Smooth muscle cell (in vitro differentiated cells): Measurements from ENCODE around the gene SPRR1A. TPM values are rescaled to one million over a fixed set of nuclear protein-coding genes. Genes with fewer than 3 reads are reported as not detected.

Experiments
- DNase-seq: peaks from one replicate; lab custom pipeline; 2025; ENCODE audit not compliant: unreplicated experiment; lab: John Stamatoyannopoulos, UW
- H2AFZ ChIP-seq: fragments of 200-600 bp; sonication (generic); 2 replicates; pipeline ENCODE4 v1.6.0; 2016; ENCODE audit warnings: antibody characterized with exemption, low read depth, mild to moderate bottlenecking
- H3F3A ChIP-seq: fragments of 200-600 bp; sonication (generic); 2 replicates; pipeline ENCODE4 v1.6.0; 2017; ENCODE audit warnings: antibody characterized with exemption, low read depth
- H3K27ac ChIP-seq: fragments of 200-600 bp; sonication (generic); 2 replicates; pipeline ENCODE4 v1.5.1; 2016; ENCODE audit warnings: low read depth, mild to moderate bottlenecking
- H3K27me3 ChIP-seq: fragments of 200-600 bp; sonication (generic); 2 replicates; pipeline ENCODE4 v1.6.1; 2016; ENCODE audit warnings: low read depth, mild to moderate bottlenecking
- H3K36me3 ChIP-seq: fragments of 200-600 bp; sonication (generic); 2 replicates; pipeline ENCODE4 v1.5.1; 2016; ENCODE audit warnings: low read depth
- H3K4me1 ChIP-seq: fragments of 200-600 bp; sonication (generic); 2 replicates; pipeline ENCODE4 v1.5.1; 2016; ENCODE audit warnings: low read depth
- H3K4me2 ChIP-seq: fragments of 200-600 bp; sonication (generic); 2 replicates; pipeline ENCODE4 v1.6.0; 2016; ENCODE audit warnings: mild to moderate bottlenecking
- H3K4me3 ChIP-seq: fragments of 200-600 bp; sonication (generic); 2 replicates; pipeline ENCODE4 v1.5.1; 2016; ENCODE audit warnings: mild to moderate bottlenecking
- H3K79me2 ChIP-seq: fragments of 200-600 bp; sonication (generic); 2 replicates; pipeline ENCODE4 v1.6.0; 2016; ENCODE audit warnings: low read depth, mild to moderate bottlenecking
- H3K9ac ChIP-seq: fragments of 200-600 bp; sonication (generic); 2 replicates; pipeline ENCODE4 v1.6.0; 2016; ENCODE audit warnings: low read depth
- H3K9me3 ChIP-seq: fragments of 200-600 bp; sonication (generic); replicated peaks from 2 replicates; pipeline ENCODE4 v1.5.1; 2016; ENCODE audit warnings: low read depth
- H4K20me1 ChIP-seq: fragments of 200-600 bp; sonication (generic); 2 replicates; pipeline ENCODE4 v1.6.0; 2016; ENCODE audit warnings: low read depth
- WGBS: methylation state at CpG from one replicate; pipeline ENCODE4 v1.1.7; 2016; ENCODE audit warnings: low lambda C conversion rate; 5-methylcytosine and 5-hydroxymethylcytosine counted together
- polyA plus RNA-seq: library from polyadenylated mRNA; unstranded; fragments of >200 nt; fragmentation: Nextera tagmentation; extraction: Ambion mirVana; gene quantifications from 2 replicates; pipeline ENCODE4 v1.2.1, GENCODE V29; 2016
- total RNA-seq: library from RNA; depleted of rRNA; stranded (reverse); fragments of >200 nt; gene quantifications from 2 replicates; pipeline ENCODE4 v1.2.3, GENCODE V29; 2014
- TF ChIP-seq, protein P1 (sequence below): fragments of 200-600 bp; sonication (generic); IDR thresholded peaks from 2 replicates; pipeline ENCODE4 v1.5.1; 2017; ENCODE audit warnings: borderline replicate concordance, mild to moderate bottlenecking, antibody characterized with exemption; ENCODE audit not compliant: insufficient read depth, poor library complexity, severe bottlenecking

Gene SPRR1A
- total and polyA plus RNA-seq, 2 experiments from 2014 or later: 18.0 TPM; not detected in 1

DNA sequence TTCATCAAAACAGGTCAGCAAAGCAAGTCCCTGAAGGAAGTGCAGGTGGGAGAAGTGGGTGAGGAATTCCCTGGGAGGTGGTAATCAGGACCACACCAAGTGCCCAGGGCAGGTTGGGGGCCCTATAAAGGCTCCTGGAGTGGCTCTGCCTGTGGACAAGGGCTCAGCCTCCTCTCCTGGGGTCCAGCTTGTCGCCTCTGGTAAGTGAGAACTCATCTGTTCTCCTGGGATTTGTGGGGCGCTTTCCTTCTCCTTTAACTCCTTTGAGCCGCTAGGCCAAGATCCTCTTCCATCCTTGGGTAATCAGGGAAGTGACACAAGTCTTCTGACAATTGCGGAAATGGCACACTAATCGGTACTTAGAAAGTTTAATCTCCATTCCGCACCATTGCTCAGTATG is 13.4 kb upstream of the SPRR1A start, which contains the start of gene SPRR4:
SPRR4 (plus strand) TSS at position 154 of the 400 bp plus-strand sequence. CDS start 1,243 bp downstream, outside the sequence.
- no peaks in the 10 kb centered on the region for H3K27me3 ChIP-seq
- no peak for DNase-seq

DNA sequence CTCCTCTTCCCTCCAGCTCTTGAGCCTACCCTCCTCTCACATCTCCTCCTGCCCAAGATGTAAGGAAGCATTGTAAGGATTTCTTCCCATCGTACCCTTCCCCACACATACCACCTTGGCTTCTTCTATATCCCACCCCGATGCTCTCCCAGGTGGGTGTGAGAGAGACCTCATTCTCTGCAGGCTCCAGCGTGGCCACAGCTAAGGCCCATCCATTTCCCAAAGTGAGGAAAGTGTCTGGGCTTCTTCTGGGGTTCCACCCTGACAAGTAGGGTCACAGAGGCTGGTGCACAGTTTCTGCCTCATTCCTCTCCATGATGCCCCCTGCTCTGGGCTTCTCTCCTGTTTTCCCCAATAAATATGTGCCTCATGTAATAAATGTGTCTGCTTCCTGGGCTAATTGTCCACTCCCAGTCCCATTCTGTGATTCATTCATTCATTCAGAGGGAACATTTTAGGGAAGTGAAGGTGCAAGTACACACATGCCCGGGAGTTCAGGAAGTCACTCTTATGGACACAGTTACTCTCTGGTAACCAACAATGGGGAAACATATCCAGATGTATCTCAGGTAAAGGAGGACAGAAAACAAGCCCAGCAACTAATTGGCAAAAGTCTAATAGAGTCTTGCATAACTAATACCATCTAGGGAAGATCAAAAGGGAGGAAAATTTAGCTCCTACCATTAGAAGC is 11.5 kb upstream of the SPRR1A start:
- WGBS: 60% methylated on average over 4 of the region's 4 CpGs
- no peaks in the 10 kb centered on the region for H3K9me3 ChIP-seq
- H3K9ac ChIP-seq: no peak overlapping the region
- no peak overlapping the region for H3K4me2 ChIP-seq
- no peak overlapping the region for H2AFZ ChIP-seq
- H3K27ac ChIP-seq: no peak overlapping the region
- no peaks in the 10 kb centered on the region for H3K79me2 ChIP-seq
- TF ChIP-seq, protein P1, sequence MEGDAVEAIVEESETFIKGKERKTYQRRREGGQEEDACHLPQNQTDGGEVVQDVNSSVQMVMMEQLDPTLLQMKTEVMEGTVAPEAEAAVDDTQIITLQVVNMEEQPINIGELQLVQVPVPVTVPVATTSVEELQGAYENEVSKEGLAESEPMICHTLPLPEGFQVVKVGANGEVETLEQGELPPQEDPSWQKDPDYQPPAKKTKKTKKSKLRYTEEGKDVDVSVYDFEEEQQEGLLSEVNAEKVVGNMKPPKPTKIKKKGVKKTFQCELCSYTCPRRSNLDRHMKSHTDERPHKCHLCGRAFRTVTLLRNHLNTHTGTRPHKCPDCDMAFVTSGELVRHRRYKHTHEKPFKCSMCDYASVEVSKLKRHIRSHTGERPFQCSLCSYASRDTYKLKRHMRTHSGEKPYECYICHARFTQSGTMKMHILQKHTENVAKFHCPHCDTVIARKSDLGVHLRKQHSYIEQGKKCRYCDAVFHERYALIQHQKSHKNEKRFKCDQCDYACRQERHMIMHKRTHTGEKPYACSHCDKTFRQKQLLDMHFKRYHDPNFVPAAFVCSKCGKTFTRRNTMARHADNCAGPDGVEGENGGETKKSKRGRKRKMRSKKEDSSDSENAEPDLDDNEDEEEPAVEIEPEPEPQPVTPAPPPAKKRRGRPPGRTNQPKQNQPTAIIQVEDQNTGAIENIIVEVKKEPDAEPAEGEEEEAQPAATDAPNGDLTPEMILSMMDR: no peak
- no peak for DNase-seq
- H3K4me1 ChIP-seq: no peaks in the 10 kb centered on the region
- no peaks in the 10 kb centered on the region for H3F3A ChIP-seq
- no peaks in the 10 kb centered on the region for H3K36me3 ChIP-seq
- H4K20me1 ChIP-seq: no peaks in the 10 kb centered on the region
- no peaks in the 10 kb centered on the region for H3K27me3 ChIP-seq
- H3K4me3 ChIP-seq: no peak overlapping the region

More for the DNA sequence above, 13.4 kb upstream of the SPRR1A start, which contains the start of gene SPRR4:
- H2AFZ ChIP-seq: no peak within 1 kb of the TSS
- H4K20me1 ChIP-seq: no peaks in the 10 kb centered on the region
- H3K9me3 ChIP-seq: no peaks in the 10 kb centered on the region
- H3K4me2 ChIP-seq: no peak within 1 kb of the TSS
- TF ChIP-seq, protein P1: no peak
- WGBS: 62% methylated on average over 6 of the region's 6 CpGs
- no peak within 1 kb of the TSS for H3K27ac ChIP-seq
- H3K9ac ChIP-seq: no peak within 1 kb of the TSS
- no peak within 1 kb of the TSS for H3K4me3 ChIP-seq
- no peaks in the 10 kb centered on the region for H3K36me3 ChIP-seq
- no peaks in the 10 kb centered on the region for H3F3A ChIP-seq
- H3K79me2 ChIP-seq: no peaks in the 10 kb centered on the region
- no peaks in the 10 kb centered on the region for H3K4me1 ChIP-seq

DNA sequence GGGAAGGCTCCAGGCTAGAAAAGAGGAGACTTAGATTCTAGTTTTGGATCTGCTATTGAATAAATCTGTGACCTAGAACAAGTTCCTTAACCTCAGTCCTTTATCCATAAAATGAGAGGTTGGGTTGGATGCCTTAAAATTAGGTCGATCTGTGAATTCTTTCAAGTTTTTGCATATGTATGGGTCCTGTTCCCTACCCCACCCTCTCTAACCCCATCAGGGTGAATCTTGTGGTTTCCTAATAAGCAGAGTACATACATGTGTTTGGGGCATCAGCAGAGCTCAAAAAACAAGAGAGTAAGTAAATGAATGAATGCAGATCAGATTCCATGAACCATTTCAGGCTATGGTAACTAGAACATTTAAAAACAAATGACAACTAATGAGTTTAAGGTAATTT is 7.2 kb upstream of the SPRR1A start:
- Histone ChIP-seq H3K4me3 (no peak overlapping the region), H3F3A (no peaks in the 10 kb centered on the region), H4K20me1 (no peaks in the 10 kb centered on the region), H3K79me2 (no peaks in the 10 kb centered on the region), H3K9ac (no peak overlapping the region), H2AFZ (no peak overlapping the region), H3K4me2 (no peak overlapping the region), H3K36me3 (no peaks in the 10 kb centered on the region), H3K27ac (no peak overlapping the region), H3K27me3 (no peaks in the 10 kb centered on the region), H3K9me3 (no peaks in the 10 kb centered on the region), H3K4me1 (no peaks in the 10 kb centered on the region)
- WGBS: 38% methylated on average over 1 of the region's 1 CpG
- DNase-seq: no peak
- TF ChIP-seq, protein P1: no peak

DNA sequence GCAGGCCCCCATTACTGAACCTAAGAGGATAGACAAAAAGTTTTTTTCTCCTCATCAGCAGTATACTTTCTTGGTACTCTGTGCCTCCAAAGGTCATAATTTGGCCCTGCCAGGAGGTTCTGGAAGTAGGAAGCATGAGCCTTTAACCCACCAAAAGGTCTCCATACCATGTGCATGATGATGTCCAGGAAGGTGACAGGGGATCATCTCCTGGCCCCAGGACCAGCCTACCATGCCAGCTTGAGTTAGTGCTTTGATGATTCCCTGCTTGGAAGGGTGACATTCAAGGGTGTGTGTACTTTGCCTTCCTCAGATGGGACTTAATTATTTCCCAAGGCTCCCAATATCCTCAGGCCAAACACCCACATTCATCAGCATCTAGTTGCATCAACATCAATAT is 6.3 kb upstream of the SPRR1A start:
- no peak overlapping the region for H2AFZ ChIP-seq
- H3K4me3 ChIP-seq: no peak overlapping the region
- H3F3A ChIP-seq: no peaks in the 10 kb centered on the region
- no peak overlapping the region for H3K27ac ChIP-seq
- no peaks in the 10 kb centered on the region for H3K9me3 ChIP-seq
- H3K9ac ChIP-seq: no peak overlapping the region
- H4K20me1 ChIP-seq: no peaks in the 10 kb centered on the region
- H3K79me2 ChIP-seq: no peaks in the 10 kb centered on the region
- DNase-seq: no peak
- H3K4me2 ChIP-seq: no peak overlapping the region
- TF ChIP-seq, protein P1: no peak
- H3K4me1 ChIP-seq: no peaks in the 10 kb centered on the region
- no peaks in the 10 kb centered on the region for H3K27me3 ChIP-seq
- no peaks in the 10 kb centered on the region for H3K36me3 ChIP-seq
